NCI-H2227 (cell line): Measurements from ENCODE around the gene SPECC1.
"Not testable (repeated sequence)": the region's sequence is repeated elsewhere in the genome, so short reads cannot be mapped to it uniquely, and the experiment has no call there.

Experiments used
- DNase-seq: peaks from one replicate; lab custom pipeline; 2025; ENCODE audit not compliant: unreplicated experiment; lab: John Stamatoyannopoulos, UW

The SPECC1 gene

GRCh38 chr17:20125724-20126123 is 116.6 kb downstream of the SPECC1 start:
- DNase-seq = no peak

- no peak for DNase-seq
Observed at GRCh38 chr17:20127360-20128035, 118.3 kb downstream of the SPECC1 start.

- DNase-seq = no peak
Observed at GRCh38 chr17:20128036-20128667, 119.0 kb downstream of the SPECC1 start.

- DNase-seq = no peak
Observed at GRCh38 chr17:20133517-20133916, 124.4 kb downstream of the SPECC1 start.

GRCh38 chr17:20141198-20141972 is 132.2 kb downstream of the SPECC1 start:
- DNase-seq = no peak

- DNase-seq = no peak
Observed at GRCh38 chr17:20142268-20142667, 133.1 kb downstream of the SPECC1 start.

- no peak for DNase-seq
Observed at GRCh38 chr17:20143740-20144139, 134.6 kb downstream of the SPECC1 start.

GRCh38 chr17:20145567-20145966 is 136.4 kb downstream of the SPECC1 start:
- no peak for DNase-seq

- no peak for DNase-seq
Observed at GRCh38 chr17:20149251-20149650, 140.1 kb downstream of the SPECC1 start.

GRCh38 chr17:20151174-20151573 is 142.0 kb downstream of the SPECC1 start:
- no peak for DNase-seq

- DNase-seq = no peak
Observed at GRCh38 chr17:20153231-20153630, 144.1 kb downstream of the SPECC1 start.

GRCh38 chr17:20154286-20155000 is 145.3 kb downstream of the SPECC1 start:
- DNase-seq = no peak

GRCh38 chr17:20155258-20156195 is 146.4 kb downstream of the SPECC1 start:
- peak; percentile 94 for DNase-seq

GRCh38 chr17:20156196-20157000 is 147.2 kb downstream of the SPECC1 start:
- peak; percentile 38 for DNase-seq

- no peak for DNase-seq
Observed at GRCh38 chr17:20157001-20157310, 147.8 kb downstream of the SPECC1 start.

GRCh38 chr17:20158580-20158979 is 149.4 kb downstream of the SPECC1 start:
- no peak for DNase-seq

GRCh38 chr17:20159406-20160069 is 150.4 kb downstream of the SPECC1 start:
- no peak for DNase-seq

GRCh38 chr17:20165516-20165915 is 156.4 kb downstream of the SPECC1 start:
- not testable (repeated sequence) for DNase-seq

- DNase-seq = no peak
Observed at GRCh38 chr17:20170085-20170484, 160.9 kb downstream of the SPECC1 start.
